ENCODE results near the gene FOXL1.

FOXL1 gene

GRCh38 chr16:86578061-86578599 is at the start of gene FOXL1:
Gene FOXL1 (plus strand): TSS chr16:86578549. CDS start chr16:86578724, 175 bp downstream.
- DNase-seq, result no peak

- DNase-seq, result no peak
Measured at GRCh38 chr16:86529160-86529559, 49.2 kb upstream of the FOXL1 start.

GRCh38 chr16:86530251-86531190 is 47.8 kb upstream of the FOXL1 start:
- no peak for DNase-seq

GRCh38 chr16:86531191-86531545 is 47.2 kb upstream of the FOXL1 start:
- no peak for DNase-seq

GRCh38 chr16:86531641-86532525 is 46.5 kb upstream of the FOXL1 start:
- DNase-seq, result no peak

GRCh38 chr16:86532526-86532815 is 45.9 kb upstream of the FOXL1 start:
- no peak for DNase-seq

GRCh38 chr16:86533076-86533475 is 45.3 kb upstream of the FOXL1 start:
- DNase-seq, result no peak

GRCh38 chr16:86533767-86534351 is 44.5 kb upstream of the FOXL1 start:
- no peak for DNase-seq

GRCh38 chr16:86534779-86535615 is 43.4 kb upstream of the FOXL1 start:
- no peak for DNase-seq

- DNase-seq, result no peak
Measured at GRCh38 chr16:86536621-86537020, 41.7 kb upstream of the FOXL1 start.

GRCh38 chr16:86537486-86537885 is 40.9 kb upstream of the FOXL1 start:
- DNase-seq, result no peak

- no peak for DNase-seq
Measured at GRCh38 chr16:86538196-86538780, 40.1 kb upstream of the FOXL1 start.

GRCh38 chr16:86540894-86541293 is 37.5 kb upstream of the FOXL1 start:
- DNase-seq, result no peak

GRCh38 chr16:86541560-86541959 is 36.8 kb upstream of the FOXL1 start:
- no peak for DNase-seq

GRCh38 chr16:86542756-86543750 is 35.3 kb upstream of the FOXL1 start:
- no peak for DNase-seq

- no peak for DNase-seq
Measured at GRCh38 chr16:86545481-86545880, 32.9 kb upstream of the FOXL1 start.

- no peak for DNase-seq
Measured at GRCh38 chr16:86545954-86546637, 32.3 kb upstream of the FOXL1 start.

GRCh38 chr16:86546638-86547013 is 31.7 kb upstream of the FOXL1 start:
- DNase-seq, result no peak

GRCh38 chr16:86547286-86547685 is 31.1 kb upstream of the FOXL1 start:
- no peak for DNase-seq

All from 8988T (cell line).